ENCODE data around the gene SHTN1.

The SHTN1 gene, protein sequence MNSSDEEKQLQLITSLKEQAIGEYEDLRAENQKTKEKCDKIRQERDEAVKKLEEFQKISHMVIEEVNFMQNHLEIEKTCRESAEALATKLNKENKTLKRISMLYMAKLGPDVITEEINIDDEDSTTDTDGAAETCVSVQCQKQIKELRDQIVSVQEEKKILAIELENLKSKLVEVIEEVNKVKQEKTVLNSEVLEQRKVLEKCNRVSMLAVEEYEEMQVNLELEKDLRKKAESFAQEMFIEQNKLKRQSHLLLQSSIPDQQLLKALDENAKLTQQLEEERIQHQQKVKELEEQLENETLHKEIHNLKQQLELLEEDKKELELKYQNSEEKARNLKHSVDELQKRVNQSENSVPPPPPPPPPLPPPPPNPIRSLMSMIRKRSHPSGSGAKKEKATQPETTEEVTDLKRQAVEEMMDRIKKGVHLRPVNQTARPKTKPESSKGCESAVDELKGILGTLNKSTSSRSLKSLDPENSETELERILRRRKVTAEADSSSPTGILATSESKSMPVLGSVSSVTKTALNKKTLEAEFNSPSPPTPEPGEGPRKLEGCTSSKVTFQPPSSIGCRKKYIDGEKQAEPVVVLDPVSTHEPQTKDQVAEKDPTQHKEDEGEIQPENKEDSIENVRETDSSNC

DNA sequence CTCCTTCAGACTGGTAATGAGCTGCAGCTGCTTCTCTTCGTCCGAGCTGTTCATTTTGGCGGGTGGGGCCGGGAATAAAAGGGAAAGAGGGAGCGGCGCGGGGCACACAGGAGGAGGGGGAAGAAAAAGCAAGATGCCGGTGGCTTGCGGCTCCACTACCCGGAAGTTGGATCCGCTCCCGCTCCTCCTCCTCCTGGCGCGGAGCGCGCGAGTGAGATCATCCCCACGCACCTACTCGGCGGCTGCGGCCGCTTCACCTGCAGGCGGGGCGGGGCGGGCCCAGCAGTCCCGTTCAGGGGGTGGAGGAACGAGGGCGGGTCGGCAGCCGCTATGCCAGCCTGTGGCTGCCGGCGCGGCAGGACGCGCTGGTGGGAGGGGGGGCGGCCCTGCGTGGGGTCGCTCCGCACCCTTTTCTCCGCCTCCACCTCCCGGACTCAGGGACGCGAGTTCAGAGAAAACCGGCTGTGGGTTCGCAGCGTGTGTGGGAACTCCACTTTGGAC lies at the start of gene SHTN1:
Gene SHTN1 (minus strand): TSS at position 162 of the 501 bp plus-strand sequence. CDS start 108 bp downstream, at position 54.
- no peaks in the 10 kb centered on the region for H3K9me3 Mint-ChIP-seq
- DNase-seq (peak; percentile 11), ATAC-seq (replicated peaks) (peak; percentile 61 to 64)
- peak within 1 kb of the TSS; percentile 78 to 83 for H3K4me3 Mint-ChIP-seq
- H3K27me3 Mint-ChIP-seq: peaks cover 34 to 41% of the 10 kb centered on the region in 2 donors
- no peaks in the 10 kb centered on the region for H3K36me3 Mint-ChIP-seq
- peaks cover 7 to 18% of the 10 kb centered on the region in 2 donors for H3K4me1 Mint-ChIP-seq
- H3K27ac Mint-ChIP-seq: no peak within 1 kb of the TSS

DNA sequence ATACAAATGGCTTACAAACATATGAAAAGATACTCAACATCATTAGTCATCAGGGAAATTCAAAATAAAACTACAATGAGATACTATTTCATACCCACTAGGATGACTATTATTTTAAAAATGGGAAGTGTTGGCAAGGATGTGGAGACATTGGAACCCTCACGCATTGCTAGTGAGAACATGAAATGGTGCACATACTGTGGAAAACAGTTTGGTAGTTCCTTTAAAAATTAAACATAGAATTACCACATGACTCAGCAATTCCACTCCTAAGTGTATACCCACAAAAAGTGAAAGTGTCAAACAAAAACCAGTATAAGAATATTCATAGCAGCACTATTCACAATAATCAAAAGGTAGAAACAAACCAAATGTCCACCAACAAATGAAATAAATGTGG lies 48.5 kb upstream of the SHTN1 start:
- Mint-ChIP-seq H3K9me3 (peaks cover 4 to 13% of the 10 kb centered on the region in 2 donors), H3K36me3 (no peaks in the 10 kb centered on the region), H3K27ac (no peak overlapping the region), H3K27me3 (no peaks in the 10 kb centered on the region), H3K4me3 (no peak overlapping the region), H3K4me1 (no peaks in the 10 kb centered on the region)
- no peak for DNase-seq
- no peak for ATAC-seq (replicated peaks)

DNA sequence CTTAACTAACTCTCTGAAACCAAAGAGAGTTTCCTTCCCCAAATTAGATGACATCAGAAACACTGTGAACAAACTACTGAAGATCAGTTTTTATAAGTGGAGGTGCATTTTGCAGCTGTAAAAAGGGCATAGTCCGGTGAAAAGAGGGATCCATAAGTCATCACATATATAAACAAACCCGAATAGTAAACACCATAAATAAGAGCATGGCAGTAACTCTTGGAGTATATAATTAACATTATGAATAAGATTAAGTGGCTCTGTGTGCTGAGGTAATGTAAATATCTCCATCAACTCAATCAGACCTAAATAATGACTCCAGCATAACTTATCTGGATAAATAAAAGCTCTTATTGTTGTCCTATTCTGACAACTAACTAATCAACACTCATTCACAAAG lies 43.0 kb upstream of the SHTN1 start:
- no peaks in the 10 kb centered on the region for H3K4me1 Mint-ChIP-seq
- no peaks in the 10 kb centered on the region for H3K27me3 Mint-ChIP-seq
- DNase-seq (no peak), ATAC-seq (replicated peaks) (no peak)
- no peak overlapping the region for H3K27ac Mint-ChIP-seq
- no peak overlapping the region for H3K4me3 Mint-ChIP-seq
- peaks cover 18% of the 10 kb centered on the region in 2 donors for H3K9me3 Mint-ChIP-seq
- no peaks in the 10 kb centered on the region for H3K36me3 Mint-ChIP-seq

DNA sequence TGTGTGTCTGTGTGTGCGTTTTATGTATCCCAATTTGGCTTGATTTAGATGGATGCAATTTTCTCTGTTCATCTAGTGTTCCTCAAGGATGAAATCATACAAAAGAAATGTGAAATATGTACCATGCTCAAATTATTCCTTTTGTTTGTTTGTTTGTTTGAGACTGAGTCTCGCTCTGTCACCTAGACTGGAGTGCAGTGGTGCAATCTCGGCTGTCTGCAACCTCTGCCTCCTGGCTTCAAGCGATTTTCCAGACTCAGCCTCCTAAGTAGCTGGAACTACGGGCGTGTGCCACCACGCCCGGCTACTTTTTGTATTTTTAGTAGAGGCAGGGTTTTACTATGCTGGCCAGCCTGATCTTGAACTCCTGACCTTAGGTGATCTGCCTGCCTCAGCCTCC lies 11.3 kb upstream of the SHTN1 start:
- DNase-seq (no peak), ATAC-seq (replicated peaks) (no peak)
- no peaks in the 10 kb centered on the region for H3K36me3 Mint-ChIP-seq
- no peak overlapping the region for H3K27ac Mint-ChIP-seq
- peaks cover 0 to 3% of the 10 kb centered on the region in 2 donors for H3K9me3 Mint-ChIP-seq
- H3K4me1 Mint-ChIP-seq: no peaks in the 10 kb centered on the region
- no peak overlapping the region for H3K4me3 Mint-ChIP-seq
- H3K27me3 Mint-ChIP-seq: peaks cover 4 to 5% of the 10 kb centered on the region in 2 donors

DNA sequence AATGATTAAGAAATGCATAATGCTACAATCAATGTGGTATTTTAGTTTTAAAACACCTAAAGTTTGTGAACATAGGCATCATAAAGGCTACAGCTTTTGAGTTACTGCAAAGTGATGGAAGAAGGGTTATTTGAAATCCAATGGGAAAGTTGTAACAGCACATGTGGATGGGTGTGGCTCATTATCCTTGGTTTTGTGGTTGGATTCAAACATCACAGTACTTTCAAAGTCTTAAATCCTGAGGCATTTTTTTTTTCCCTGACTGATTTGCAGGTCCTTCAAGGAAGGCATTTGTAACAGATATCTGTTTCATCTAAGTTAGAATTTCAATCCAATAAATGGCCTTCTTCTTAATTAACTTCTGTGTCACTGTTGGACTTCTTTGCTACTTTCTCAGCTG lies 9.8 kb upstream of the SHTN1 start:
- H3K27ac Mint-ChIP-seq: no peak overlapping the region
- DNase-seq: no peak
- H3K27me3 Mint-ChIP-seq: peaks cover 4 to 5% of the 10 kb centered on the region in 2 donors
- H3K9me3 Mint-ChIP-seq: peaks cover 0 to 3% of the 10 kb centered on the region in 2 donors
- H3K4me1 Mint-ChIP-seq: no peaks in the 10 kb centered on the region
- H3K4me3 Mint-ChIP-seq: no peak overlapping the region
- no peak for ATAC-seq (replicated peaks)
- H3K36me3 Mint-ChIP-seq: no peaks in the 10 kb centered on the region

DNA sequence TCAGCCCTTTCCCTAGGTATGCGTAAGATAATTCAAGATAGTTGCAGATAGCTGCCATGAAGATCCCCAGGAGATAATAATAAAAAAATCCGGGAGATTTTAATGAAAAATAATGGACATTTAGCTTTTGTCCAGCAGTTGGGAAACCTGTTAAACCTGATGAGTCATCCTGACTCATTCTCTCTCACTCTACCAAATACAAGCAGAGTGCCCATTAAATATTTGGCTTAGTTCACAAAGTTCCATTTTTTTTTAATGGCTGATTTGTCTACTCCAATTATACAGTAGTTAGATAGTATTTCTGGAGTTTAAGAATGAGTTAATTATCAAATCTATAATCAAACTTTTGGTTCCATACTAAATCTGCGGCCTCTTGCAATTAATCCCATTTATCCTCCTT lies 2.1 kb upstream of the SHTN1 start:
- ATAC-seq (replicated peaks) (no peak), DNase-seq (no peak)
- H3K9me3 Mint-ChIP-seq: peaks cover 0 to under 1% of the 10 kb centered on the region in 2 donors
- no peak overlapping the region for H3K27ac Mint-ChIP-seq
- peaks cover 7 to 18% of the 10 kb centered on the region in 2 donors for H3K4me1 Mint-ChIP-seq
- peaks cover 29 to 44% of the 10 kb centered on the region in 2 donors for H3K27me3 Mint-ChIP-seq
- no peaks in the 10 kb centered on the region for H3K36me3 Mint-ChIP-seq
- no peak overlapping the region for H3K4me3 Mint-ChIP-seq

DNA sequence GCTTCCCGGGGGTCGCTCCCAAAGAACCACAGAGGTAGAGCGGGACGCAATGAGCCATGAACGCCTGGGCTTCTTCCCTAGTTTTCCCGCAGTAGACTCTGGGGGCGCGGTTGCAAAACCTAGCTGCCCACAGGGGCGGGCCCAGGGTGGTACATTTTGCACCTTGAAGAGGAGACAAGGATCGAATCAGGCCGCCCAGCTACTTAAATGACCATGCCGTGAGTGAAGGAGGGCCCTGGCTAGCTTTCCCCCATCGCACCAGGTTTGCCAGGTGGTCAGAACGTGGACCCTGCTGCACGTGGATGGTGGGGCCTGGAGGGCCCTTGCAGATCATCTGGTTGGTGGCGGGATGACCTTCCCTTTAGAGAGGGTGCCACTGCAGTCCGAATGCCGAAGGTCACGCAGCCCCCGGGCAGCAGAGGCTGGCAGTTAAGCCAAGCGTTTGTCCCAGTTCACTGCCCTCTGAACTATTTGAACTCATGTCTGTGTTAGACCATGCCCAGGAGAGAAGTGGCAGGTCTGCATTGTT lies 604 bp upstream of the SHTN1 start:
- DNase-seq (no peak), ATAC-seq (replicated peaks) (no peak)
- Mint-ChIP-seq H3K4me3 (peak overlapping the region in 1 of 2 donors; percentile 83), H3K36me3 (no peaks in the 10 kb centered on the region), H3K9me3 (no peaks in the 10 kb centered on the region), H3K27ac (no peak overlapping the region), H3K4me1 (peaks cover 7 to 18% of the 10 kb centered on the region in 2 donors), H3K27me3 (peaks cover 32 to 41% of the 10 kb centered on the region in 2 donors)

DNA sequence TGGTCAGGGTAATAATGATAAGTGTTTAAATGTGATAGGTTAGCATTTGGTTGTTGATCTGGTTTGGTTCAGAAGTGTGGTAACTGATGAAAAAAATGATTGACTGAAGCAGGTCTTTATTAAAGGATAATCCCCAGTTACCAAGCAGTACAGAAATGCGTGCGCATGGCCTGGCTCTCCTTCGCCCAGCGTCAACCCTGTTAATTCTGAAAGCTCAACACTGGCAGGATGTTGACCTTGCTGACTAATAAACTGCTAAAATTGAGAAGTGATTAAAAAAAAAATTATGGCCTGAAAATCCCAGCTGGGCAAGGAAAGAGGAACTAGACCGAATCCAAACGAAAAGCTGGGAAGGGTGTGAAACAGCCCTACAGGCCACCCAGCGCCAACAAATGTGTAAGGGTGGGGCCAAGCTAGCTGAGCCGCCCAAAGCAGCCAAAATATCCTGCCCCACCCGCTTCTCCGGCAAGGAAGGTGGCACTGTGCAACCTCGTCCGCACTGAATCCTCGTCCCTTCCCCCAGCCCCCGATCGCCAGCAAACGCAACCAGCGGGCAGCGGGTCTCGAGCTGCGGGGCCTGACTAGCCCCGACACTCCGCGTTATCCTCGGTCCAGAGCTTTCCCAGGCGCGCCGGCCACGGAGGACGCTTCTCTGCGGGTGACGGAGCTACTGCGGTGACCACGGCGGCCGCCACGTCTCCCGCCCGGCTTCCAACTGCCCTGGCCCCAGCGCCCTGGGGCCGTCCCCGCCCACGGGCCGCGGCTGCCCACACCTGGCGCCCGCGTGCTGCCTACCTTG lies 561 bp downstream of the SHTN1 start:
- Mint-ChIP-seq H3K27ac (no peak overlapping the region), H3K9me3 (no peaks in the 10 kb centered on the region), H3K36me3 (no peaks in the 10 kb centered on the region), H3K27me3 (peaks cover 34 to 41% of the 10 kb centered on the region in 2 donors), H3K4me1 (peaks cover 7 to 18% of the 10 kb centered on the region in 2 donors), H3K4me3 (peak overlapping the region; percentile 78 to 83)
- peak; percentile 63 to 79 for ATAC-seq (replicated peaks)
- peak; percentile 4 for DNase-seq

DNA sequence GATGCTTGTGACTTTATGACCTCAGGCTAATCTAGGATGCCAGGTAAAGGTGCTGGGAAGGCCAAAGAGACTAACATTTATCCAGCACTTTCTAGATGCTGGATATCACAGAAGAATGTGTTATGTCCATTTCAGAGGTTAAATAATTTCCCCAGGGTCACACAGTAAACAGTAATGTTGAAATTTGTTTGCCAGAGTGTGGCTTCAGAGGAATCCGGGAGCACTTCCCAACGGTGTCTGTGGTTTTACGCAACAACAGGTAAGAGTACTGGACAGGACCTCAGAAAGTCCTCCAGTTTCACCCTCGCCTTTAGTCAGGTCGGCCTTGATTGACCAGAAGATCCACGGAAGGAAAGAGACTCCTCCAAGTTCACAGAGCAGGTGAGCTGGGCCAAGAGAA lies 1.7 kb downstream of the SHTN1 start:
- no peaks in the 10 kb centered on the region for H3K36me3 Mint-ChIP-seq
- DNase-seq (no peak), ATAC-seq (replicated peaks) (no peak)
- H3K4me1 Mint-ChIP-seq: peaks cover 7 to 18% of the 10 kb centered on the region in 2 donors
- H3K27ac Mint-ChIP-seq: no peak overlapping the region
- H3K27me3 Mint-ChIP-seq: peaks cover 31 to 37% of the 10 kb centered on the region in 2 donors
- no peaks in the 10 kb centered on the region for H3K9me3 Mint-ChIP-seq
- H3K4me3 Mint-ChIP-seq: no peak overlapping the region

DNA sequence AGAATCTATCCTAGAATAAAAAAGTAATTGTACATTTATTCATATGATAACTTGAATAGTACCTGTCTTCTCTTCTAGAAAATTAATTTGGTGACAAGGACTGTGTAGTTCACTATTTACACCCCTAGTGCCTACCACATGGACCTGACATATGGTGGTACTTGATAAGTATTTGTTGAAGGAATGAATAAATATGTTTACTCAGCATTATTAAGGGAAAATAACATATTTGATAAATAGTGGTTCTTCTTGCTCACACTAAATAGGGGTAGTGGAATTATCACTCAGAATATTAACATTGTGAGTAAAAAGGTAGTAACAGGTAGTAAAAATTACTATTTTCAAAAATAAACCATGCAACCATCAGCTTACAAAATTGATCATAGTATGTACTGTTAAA lies 2.8 kb downstream of the SHTN1 start:
- Mint-ChIP-seq H3K27ac (no peak overlapping the region), H3K4me3 (no peak overlapping the region), H3K36me3 (no peaks in the 10 kb centered on the region), H3K27me3 (peaks cover 33 to 43% of the 10 kb centered on the region in 2 donors), H3K4me1 (peaks cover 7 to 18% of the 10 kb centered on the region in 2 donors), H3K9me3 (no peaks in the 10 kb centered on the region)
- no peak for DNase-seq
- no peak for ATAC-seq (replicated peaks)

DNA sequence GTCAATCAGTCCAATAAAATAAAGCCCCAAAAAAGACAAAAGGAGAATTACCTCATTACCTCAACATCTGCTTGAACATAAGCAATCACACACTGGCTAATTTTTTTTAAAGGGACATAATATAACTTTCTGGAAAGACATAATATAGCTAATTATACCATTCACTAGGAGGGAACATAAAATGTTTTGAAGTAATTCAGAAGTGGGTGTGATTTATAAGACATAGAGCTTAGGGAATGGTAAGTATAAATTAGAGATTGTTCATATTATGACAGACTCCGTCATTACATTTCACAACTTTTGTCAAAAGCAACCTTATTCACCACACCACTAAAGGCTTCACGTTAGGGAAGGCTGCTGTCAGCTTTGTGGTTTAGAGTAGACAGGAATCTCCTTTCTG lies 3.8 kb downstream of the SHTN1 start:
- peaks cover 38 to 41% of the 10 kb centered on the region in 2 donors for H3K27me3 Mint-ChIP-seq
- no peak overlapping the region for H3K27ac Mint-ChIP-seq
- peaks cover 7 to 18% of the 10 kb centered on the region in 2 donors for H3K4me1 Mint-ChIP-seq
- ATAC-seq (replicated peaks) (no peak), DNase-seq (no peak)
- no peak overlapping the region for H3K4me3 Mint-ChIP-seq
- no peaks in the 10 kb centered on the region for H3K36me3 Mint-ChIP-seq
- no peaks in the 10 kb centered on the region for H3K9me3 Mint-ChIP-seq

DNA sequence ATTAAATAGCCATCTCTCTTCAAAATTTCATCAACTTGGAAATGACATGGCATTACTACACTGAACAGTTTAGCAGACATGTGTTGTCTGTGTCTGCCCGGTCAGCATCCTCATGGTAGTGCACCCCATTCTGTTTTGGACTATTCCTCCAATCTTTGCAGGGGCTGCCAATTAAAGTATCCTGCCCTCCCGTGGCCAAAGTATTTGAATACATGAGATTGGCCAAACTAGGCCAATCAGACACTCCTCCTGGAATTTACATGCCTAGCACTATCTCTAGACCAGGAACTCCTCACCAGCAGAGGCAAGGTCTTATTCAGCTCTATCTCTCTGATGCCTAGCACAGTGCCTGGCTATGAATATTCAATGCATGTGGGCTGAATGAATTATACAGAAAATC lies 4.4 kb downstream of the SHTN1 start:
- ATAC-seq (replicated peaks): no peak
- no peak overlapping the region for H3K27ac Mint-ChIP-seq

DNA sequence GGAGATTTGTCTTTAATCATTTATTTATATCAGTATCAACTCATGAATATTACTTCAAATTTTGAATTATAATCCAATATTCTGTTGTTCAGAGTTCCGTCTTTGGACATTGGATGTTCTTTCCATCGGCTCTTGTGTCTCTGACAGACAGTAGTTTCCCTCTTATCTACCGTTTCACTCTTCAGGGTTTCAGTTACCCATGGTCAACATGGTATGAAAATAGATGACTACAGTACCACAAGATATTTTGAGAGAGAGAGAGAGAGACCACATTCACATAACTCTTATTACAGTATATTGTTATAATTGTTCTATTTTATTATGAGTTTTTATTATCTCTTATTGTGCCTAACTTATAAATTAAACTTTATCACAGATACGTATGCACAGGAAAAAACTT lies 6.8 kb downstream of the SHTN1 start:
- no peak overlapping the region for H3K27ac Mint-ChIP-seq
- ATAC-seq (replicated peaks) (no peak), DNase-seq (no peak)
- no peak overlapping the region for H3K4me3 Mint-ChIP-seq
- H3K4me1 Mint-ChIP-seq: no peaks in the 10 kb centered on the region
- H3K9me3 Mint-ChIP-seq: no peaks in the 10 kb centered on the region
- no peaks in the 10 kb centered on the region for H3K36me3 Mint-ChIP-seq
- peaks cover 15 to 17% of the 10 kb centered on the region in 2 donors for H3K27me3 Mint-ChIP-seq

More for the DNA sequence above, 4.4 kb downstream of the SHTN1 start:
- Mint-ChIP-seq H3K9me3 (no peaks in the 10 kb centered on the region), H3K4me3 (no peak overlapping the region), H3K4me1 (peaks cover 7 to 17% of the 10 kb centered on the region in 2 donors), H3K27me3 (peaks cover 33 to 37% of the 10 kb centered on the region in 2 donors), H3K36me3 (no peaks in the 10 kb centered on the region)
- no peak for DNase-seq

DNA sequence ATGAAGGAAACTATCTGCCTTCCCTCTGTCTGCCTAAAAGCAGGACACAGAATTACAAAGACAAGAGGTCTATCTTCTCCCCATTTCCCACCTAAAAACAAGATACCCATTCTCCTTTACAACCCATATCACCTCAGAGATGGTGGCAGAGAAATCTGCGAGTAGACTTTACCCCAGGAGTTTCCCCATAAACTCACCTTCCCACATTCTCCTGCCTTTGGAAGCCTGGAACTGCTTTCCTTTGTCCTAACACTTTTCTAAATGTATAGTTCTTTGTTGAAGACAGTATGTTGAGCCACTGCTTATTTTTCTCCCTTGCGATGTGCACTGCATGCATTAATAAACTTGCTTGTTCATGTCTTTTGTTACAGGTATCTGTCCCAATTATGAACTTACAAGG lies 8.0 kb downstream of the SHTN1 start:
- Mint-ChIP-seq H3K27me3 (peaks cover 15 to 17% of the 10 kb centered on the region in 2 donors), H3K9me3 (no peaks in the 10 kb centered on the region), H3K36me3 (no peaks in the 10 kb centered on the region), H3K4me1 (no peaks in the 10 kb centered on the region), H3K4me3 (no peak overlapping the region), H3K27ac (no peak overlapping the region)
- ATAC-seq (replicated peaks) (no peak), DNase-seq (no peak)

Measured in stimulated activated naive B cell treated with anti-CD40 and anti-IgM and Interleukin-4, amounts not matched to agents 10 μg/mL and 1 μg/mL and 100 μg/mL, for 72 hours (primary cell).